Activated B cell treated with CpG ODN at 0.5 μM for 24 hours (primary cell): ENCODE data around the gene RAPGEF3. TPM values are rescaled to one million over a fixed set of nuclear protein-coding genes. Genes with fewer than 3 reads are reported as not detected.

ENCODE experiments used
- ATAC-seq: fragments of 200-7000 bp; cut with Tn5 transposase; one replicate; pipeline ENCODE4 v1.10.0; 2021; ENCODE audit warnings: low read depth, mild to moderate bottlenecking, moderate library complexity
- CTCF ChIA-PET: fragments of 350-600 bp; sonication (Branson Sonifier 250); formaldehyde crosslinking; loops from one replicate; lab custom pipeline; 2021; ENCODE audit warnings: antibody characterized with exemption; lab: Charles Lee
- POLR2A ChIA-PET: fragments of 350-600 bp; sonication (Branson Sonifier 250); formaldehyde crosslinking; loops from one replicate; lab custom pipeline; 2021; ENCODE audit warnings: antibody characterized with exemption; lab: Charles Lee
- DNase-seq: peaks from one replicate; pipeline ENCODE4 v3.0.0; 2022
- H3K27ac Mint-ChIP-seq: one replicate; pipeline ENCODE4 v1.8.0; 2020; ENCODE audit warnings: mixed read lengths
- H3K27me3 Mint-ChIP-seq: one replicate; pipeline ENCODE4 v1.8.0; 2021; ENCODE audit warnings: mixed read lengths
- H3K36me3 Mint-ChIP-seq: one replicate; pipeline ENCODE4 v1.8.0; 2021; ENCODE audit warnings: low read depth, mixed read lengths
- H3K4me1 Mint-ChIP-seq: one replicate; pipeline ENCODE4 v1.8.0; 2021; ENCODE audit warnings: mixed read lengths
- H3K4me3 Mint-ChIP-seq: one replicate; pipeline ENCODE4 v1.8.0; 2020; ENCODE audit warnings: mild to moderate bottlenecking, mixed read lengths
- H3K9me3 Mint-ChIP-seq: one replicate; pipeline ENCODE4 v1.8.0; 2020; ENCODE audit warnings: mixed read lengths
- CTCF ChIP-seq: fragments of 200-600 bp; IDR thresholded peaks from one replicate; pipeline ENCODE4 v1.8.0; 2022; ENCODE audit warnings: antibody characterized with exemption, mild to moderate bottlenecking
- intact Hi-C: fragments of 100-400 bp; cut with micrococcal nuclease; formaldehyde crosslinking; loops from one replicate; pipeline ENCODE4 v1.15.1; 2024
- total RNA-seq: library from RNA; stranded (reverse); gene quantifications from 2 replicates; pipeline ENCODE4 v1.2.3, GENCODE V29; 2022

Gene RAPGEF3
- total RNA-seq, 1 donor from 2014 or later: 5.0 TPM

- no peak for TF ChIP-seq CTCF
- POLR2A ChIA-PET: interaction anchor here (0.9 to 3.0 kb wide), 14 partner anchors 9 to 66 kb away, joined by 3 to 13 read pairs (median 3); partner anchors contain the start of genes HDAC7 and RPAP3
- ATAC-seq (no peak), DNase-seq (no peak)
- Mint-ChIP-seq H3K36me3 (no peaks in the 10 kb centered on the region), H3K9me3 (no peaks in the 10 kb centered on the region), H3K4me1 (peaks cover 18% of the 10 kb centered on the region), H3K27me3 (no peaks in the 10 kb centered on the region), H3K27ac (peak overlapping the region; percentile 69), H3K4me3 (peak overlapping the region; percentile 81)
- intact Hi-C loops: loop anchor here (1.0 kb wide), 3 partner anchors 30 to 57 kb away; no protein-coding TSS in a partner anchor
- CTCF ChIA-PET: interaction anchor here (0.6 to 11.7 kb wide), 12 partner anchors 10 to 190 kb away, joined by 3 to 416 read pairs (median 5); partner anchors contain the start of genes RAPGEF3, RPAP3 and TMEM106C
Measured at GRCh38 chr12:47772738-47773061, 14.0 kb upstream of the RAPGEF3 start.

GRCh38 chr12:47772094-47772660 lies 13.5 kb upstream of the RAPGEF3 start:
- H3K4me3 Mint-ChIP-seq: peak overlapping the region; percentile 81
- no peaks in the 10 kb centered on the region for H3K9me3 Mint-ChIP-seq
- ATAC-seq (no peak), DNase-seq (no peak)
- intact Hi-C loops: no loop called here
- H3K27ac Mint-ChIP-seq: peak overlapping the region; percentile 69
- peaks cover 18% of the 10 kb centered on the region for H3K4me1 Mint-ChIP-seq
- ChIA-PET CTCF (interaction anchor here (0.6 to 11.7 kb wide), 10 partner anchors 10 to 191 kb away, joined by 3 to 416 read pairs (median 6); partner anchors contain the start of genes RPAP3 and TMEM106C), POLR2A (interaction anchor here (0.9 to 3.0 kb wide), 13 partner anchors 17 to 66 kb away, joined by 3 to 13 read pairs (median 3); partner anchors contain the start of genes HDAC7 and RPAP3)
- TF ChIP-seq CTCF: no peak
- no peaks in the 10 kb centered on the region for H3K36me3 Mint-ChIP-seq
- H3K27me3 Mint-ChIP-seq: no peaks in the 10 kb centered on the region

GRCh38 chr12:47771304-47771703 lies 12.6 kb upstream of the RAPGEF3 start:
- Mint-ChIP-seq H3K4me1 (peaks cover 18% of the 10 kb centered on the region), H3K36me3 (no peaks in the 10 kb centered on the region), H3K9me3 (no peaks in the 10 kb centered on the region), H3K27me3 (no peaks in the 10 kb centered on the region), H3K27ac (no peak overlapping the region), H3K4me3 (no peak overlapping the region)
- ChIA-PET CTCF (interaction anchor here (0.7 to 11.7 kb wide), 5 partner anchors 9 to 55 kb away, joined by 3 to 416 read pairs (median 7); no protein-coding TSS in a partner anchor), POLR2A (interaction anchor here (1.0 to 1.4 kb wide), 2 partner anchors 16 to 61 kb away, joined by 4 to 5 read pairs; no protein-coding TSS in a partner anchor)
- ATAC-seq (no peak), DNase-seq (no peak)
- no peak for TF ChIP-seq CTCF
- intact Hi-C loops: no loop called here

- ChIA-PET CTCF (interaction anchor here (0.8 to 11.7 kb wide), 7 partner anchors 8 to 70 kb away, joined by 3 to 416 read pairs (median 5); partner anchors contain the start of gene RAPGEF3), POLR2A (interaction anchor here (1.4 kb wide), 1 partner anchor 15 kb away, joined by 4 read pairs; no protein-coding TSS in a partner anchor)
- no peaks in the 10 kb centered on the region for H3K36me3 Mint-ChIP-seq
- TF ChIP-seq CTCF: no peak
- H3K4me3 Mint-ChIP-seq: no peak overlapping the region
- ATAC-seq (no peak), DNase-seq (no peak)
- no peaks in the 10 kb centered on the region for H3K9me3 Mint-ChIP-seq
- intact Hi-C loops: no loop called here
- H3K27me3 Mint-ChIP-seq: no peaks in the 10 kb centered on the region
- peaks cover 16% of the 10 kb centered on the region for H3K4me1 Mint-ChIP-seq
- no peak overlapping the region for H3K27ac Mint-ChIP-seq
Measured at GRCh38 chr12:47770086-47770726, 11.5 kb upstream of the RAPGEF3 start.
